CD4-positive, alpha-beta T cell (primary cell): Measurements from ENCODE around the gene SSBP3. TPM values are rescaled to one million over a fixed set of nuclear protein-coding genes. Genes with fewer than 3 reads are reported as not detected.

Experiments used
- ATAC-seq: fragments of 200-7000 bp; cut with Tn5 transposase; one replicate; pipeline ENCODE4 v1.10.0; 2022; ENCODE audit warnings: mild to moderate bottlenecking; ENCODE audit not compliant: poor library complexity
- CTCF ChIA-PET: fragments of 350-600 bp; sonication (Branson Sonifier 250); formaldehyde crosslinking; loops from one replicate; lab custom pipeline; 2021; ENCODE audit warnings: antibody characterized with exemption, inconsistent platforms; lab: Charles Lee
- POLR2A ChIA-PET: fragments of 350-600 bp; sonication (Branson Sonifier 250); formaldehyde crosslinking; loops from one replicate; lab custom pipeline; 2021; ENCODE audit warnings: antibody characterized with exemption, inconsistent platforms; lab: Charles Lee
- DNase-seq, 14 experiments: peaks; one replicate each; pipeline ENCODE4 v3.0.0-alpha.2; 2013 to 2020; ENCODE audit warnings: mixed read lengths in 2 of 14
- H3K27ac ChIP-seq, 2 donors: one replicate each; pipeline versions ENCODE4 v1.5.1 to v1.7.0; 2013; ENCODE audit warnings: low read length in 2 of 2, low read depth in 1 of 2, mild to moderate bottlenecking in 1 of 2
- H3K27me3 ChIP-seq, 2 experiments: 1 replicate in 1 of 2; 2 replicates in 1 of 2; pipeline versions ENCODE4 v1.6.1 to v1.7.0; 2013; ENCODE audit warnings: low read length in 2 of 2, control low read depth in 1 of 2, mild to moderate bottlenecking in 1 of 2, moderate library complexity in 1 of 2; ENCODE audit not compliant: insufficient read depth in 2 of 2, control insufficient read depth in 1 of 2
- H3K36me3 ChIP-seq: one replicate; pipeline ENCODE4 v1.6.1; 2013; ENCODE audit warnings: low read length, control low read depth; ENCODE audit not compliant: insufficient read depth
- H3K4me1 ChIP-seq: one replicate; pipeline ENCODE4 v1.6.1; 2013; ENCODE audit warnings: low read length, control low read depth; ENCODE audit not compliant: insufficient read depth
- H3K4me3 ChIP-seq: one replicate; pipeline ENCODE4 v1.5.1; 2013; ENCODE audit warnings: mild to moderate bottlenecking, low read length, moderate library complexity
- H3K9me3 ChIP-seq, 2 experiments: 1 replicate in 1 of 2; 2 replicates in 1 of 2; pipeline versions ENCODE4 v1.6.1 to v1.7.0; 2013; ENCODE audit warnings: low read length in 2 of 2, mild to moderate bottlenecking in 2 of 2, control low read depth in 1 of 2, moderate library complexity in 1 of 2; ENCODE audit not compliant: control insufficient read depth in 1 of 2, insufficient read depth in 1 of 2
- H3K27ac Mint-ChIP-seq: one replicate; pipeline ENCODE4 v1.8.0; 2020; ENCODE audit warnings: mixed read lengths
- H3K27me3 Mint-ChIP-seq: one replicate; pipeline ENCODE4 v1.8.0; 2021; ENCODE audit warnings: mixed read lengths
- H3K36me3 Mint-ChIP-seq: one replicate; pipeline ENCODE4 v1.8.0; 2021; ENCODE audit warnings: low read depth, mixed read lengths
- H3K4me1 Mint-ChIP-seq: one replicate; pipeline ENCODE4 v1.8.0; 2021; ENCODE audit warnings: low read depth, mixed read lengths
- H3K4me3 Mint-ChIP-seq: one replicate; pipeline ENCODE4 v1.8.0; 2020; ENCODE audit warnings: mild to moderate bottlenecking, mixed read lengths
- H3K9me3 Mint-ChIP-seq: one replicate; pipeline ENCODE4 v1.8.0; 2020; ENCODE audit warnings: mixed read lengths
- CTCF ChIP-seq: fragments of 200-600 bp; IDR thresholded peaks from one replicate; pipeline ENCODE4 v1.8.0; 2022; ENCODE audit warnings: antibody characterized with exemption, mild to moderate bottlenecking
- intact Hi-C, 2 experiments: fragments of 100-400 bp; cut with DNase I in 1 of 2; cut with micrococcal nuclease in 1 of 2; formaldehyde crosslinking; loops; one replicate each; pipeline versions ENCODE4 v1.15.1 to v1.9.0; 2023 to 2025; cut with DNase I, micrococcal nuclease
- total RNA-seq, 174 experiments: library from RNA in 2 of 174; stranded (reverse) in 2 of 174; gene quantifications; one replicate each; pipeline ENCODE4 v1.2.3 and lab custom pipeline; 2021 to 2026

The SSBP3 gene
- total RNA-seq, 2 experiments from 2014 or later = 50.6 to 52.4 TPM

GRCh38 chr1:54292002-54292911 lies 113.9 kb downstream of the SSBP3 start:
- no peak for TF ChIP-seq CTCF
- no peak overlapping the region for H3K4me3 Mint-ChIP-seq
- Histone ChIP-seq H3K9me3 (no peaks in the 10 kb centered on the region), H3K27me3 (no peaks in the 10 kb centered on the region), H3K4me1 (peaks cover 62% of the 10 kb centered on the region), H3K4me3 (no peak overlapping the region), H3K36me3 (no peaks in the 10 kb centered on the region), H3K27ac (no peak overlapping the region)
- peaks cover 88% of the 10 kb centered on the region for H3K4me1 Mint-ChIP-seq
- H3K36me3 Mint-ChIP-seq = no peaks in the 10 kb centered on the region
- H3K27me3 Mint-ChIP-seq = no peaks in the 10 kb centered on the region
- CTCF ChIA-PET = interaction anchor here (1.4 kb wide), 1 partner anchor 197 kb away, joined by 4 read pairs; no protein-coding TSS in a partner anchor
- no peak for DNase-seq
- no peaks in the 10 kb centered on the region for H3K9me3 Mint-ChIP-seq
- ATAC-seq = no peak
- POLR2A ChIA-PET = interaction anchor here (0.8 kb wide), 1 partner anchor 21 kb away, joined by 3 read pairs; no protein-coding TSS in a partner anchor
- intact Hi-C loops = no loop called here
- peak overlapping the region; percentile 90 for H3K27ac Mint-ChIP-seq

- no peaks in the 10 kb centered on the region for H3K36me3 ChIP-seq
- H3K9me3 Mint-ChIP-seq = no peaks in the 10 kb centered on the region
- TF ChIP-seq CTCF = no peak
- no peaks in the 10 kb centered on the region for H3K27me3 ChIP-seq
- no peak for ATAC-seq
- H3K36me3 Mint-ChIP-seq = no peaks in the 10 kb centered on the region
- CTCF ChIA-PET = no interaction called here
- intact Hi-C loops = no loop called here
- H3K4me3 ChIP-seq = no peak overlapping the region
- POLR2A ChIA-PET = interaction anchor here (0.9 to 1.5 kb wide), 3 partner anchors 14 to 198 kb away, joined by 3 to 8 read pairs (median 3); no protein-coding TSS in a partner anchor
- DNase-seq = no peak
- no peak overlapping the region for H3K27ac ChIP-seq
- H3K4me1 ChIP-seq = peaks cover 70% of the 10 kb centered on the region
- peak overlapping the region; percentile 90 for H3K27ac Mint-ChIP-seq
- peaks cover 88% of the 10 kb centered on the region for H3K4me1 Mint-ChIP-seq
- H3K27me3 Mint-ChIP-seq = no peaks in the 10 kb centered on the region
- H3K9me3 ChIP-seq = no peaks in the 10 kb centered on the region
- no peak overlapping the region for H3K4me3 Mint-ChIP-seq
These were observed 114.8 kb downstream of the SSBP3 start for GRCh38 chr1:54291276-54292001.

- Histone ChIP-seq H3K4me1 (peaks cover 78% of the 10 kb centered on the region), H3K9me3 (no peaks in the 10 kb centered on the region), H3K27me3 (no peaks in the 10 kb centered on the region), H3K36me3 (no peaks in the 10 kb centered on the region), H3K4me3 (no peak overlapping the region), H3K27ac (peak overlapping the region in 1 of 2 donors; percentile 52)
- H3K9me3 Mint-ChIP-seq = no peaks in the 10 kb centered on the region
- H3K36me3 Mint-ChIP-seq = no peaks in the 10 kb centered on the region
- ATAC-seq = peak; percentile 20
- H3K27ac Mint-ChIP-seq = peak overlapping the region; percentile 90
- no peak for TF ChIP-seq CTCF
- ChIA-PET CTCF (no interaction called here), POLR2A (interaction anchor here (0.9 to 1.5 kb wide), 3 partner anchors 14 to 199 kb away, joined by 3 to 8 read pairs (median 3); no protein-coding TSS in a partner anchor)
- peaks cover 88% of the 10 kb centered on the region for H3K4me1 Mint-ChIP-seq
- peak in 3 of 14 experiments; percentile 25 to 53 (median 39) for DNase-seq
- peak overlapping the region; percentile 55 for H3K4me3 Mint-ChIP-seq
- intact Hi-C loops = no loop called here
- no peaks in the 10 kb centered on the region for H3K27me3 Mint-ChIP-seq
These were observed 115.5 kb downstream of the SSBP3 start for GRCh38 chr1:54290506-54291184.
